Breast epithelium (tissue), 4 donors: ENCODE results near the gene KLF15. TPM values are rescaled to one million over a fixed set of nuclear protein-coding genes. Genes with fewer than 3 reads are reported as not detected.

ENCODE experiments used
- DNase-seq, 2 donors: peaks; one replicate each; pipeline ENCODE4 v3.0.0-alpha.2; 2019; ENCODE audit warnings: low spot score in 2 of 2
- H3K27ac ChIP-seq, 2 donors: fragments of 200-600 bp; sonication (generic) in 1 of 2; one replicate each; pipeline ENCODE4 v1.5.1; 2016 to 2019; ENCODE audit warnings: mild to moderate bottlenecking in 1 of 2
- H3K27me3 ChIP-seq, 2 donors: fragments of 200-600 bp; sonication (generic) in 1 of 2; one replicate each; pipeline versions ENCODE4 v1.5.1 to v1.6.0; 2017 to 2019; ENCODE audit warnings: control low read depth in 1 of 2, mild to moderate bottlenecking in 1 of 2
- H3K36me3 ChIP-seq: fragments of 200-600 bp; one replicate; pipeline ENCODE4 v1.5.1; 2019
- H3K4me1 ChIP-seq, 2 donors: fragments of 200-600 bp; sonication (generic); one replicate each; pipeline ENCODE4 v1.5.1; 2016 to 2019; ENCODE audit warnings: control low read depth in 1 of 2
- H3K4me3 ChIP-seq, 3 donors: fragments of 200-600 bp; sonication (generic); 1 replicate in 2 of 3; 2 replicates in 1 of 3; pipeline ENCODE4 v1.5.1; 2016 to 2019; ENCODE audit warnings: mild to moderate bottlenecking in 3 of 3, moderate library complexity in 2 of 3
- H3K9me3 ChIP-seq, 2 donors: fragments of 200-600 bp; sonication (generic) in 1 of 2; one replicate each; pipeline ENCODE4 v1.5.1; 2016 to 2019; ENCODE audit warnings: control low read depth in 1 of 2
- POLR2A ChIP-seq: fragments of 450-650 bp; IDR thresholded peaks from one replicate; pipeline ENCODE4 v1.6.1; 2016; ENCODE audit warnings: antibody characterized with exemption, mild to moderate bottlenecking, moderate library complexity
- POLR2AphosphoS5 ChIP-seq, 3 donors: sonication (generic); formaldehyde crosslinking; IDR thresholded peaks; one replicate each; pipeline ENCODE4 v1.6.1; 2017; ENCODE audit warnings: antibody characterized with exemption in 3 of 3
- intact Hi-C: fragments of 100-400 bp; cut with DNase I; formaldehyde crosslinking; loops from one replicate; pipeline ENCODE4 v1.15.1; 2023; ENCODE audit warnings: low total_unique reads
- total RNA-seq, 3 donors: library from RNA; depleted of rRNA; stranded (reverse); fragments of >200 nt; gene quantifications; one replicate each; pipeline ENCODE4 v1.1.0, GENCODE V29; 2016
- TF ChIP-seq, protein P1 (sequence below), 3 donors: fragments of 450-650 bp; IDR thresholded peaks; one replicate each; pipeline ENCODE4 v1.5.1; 2016 to 2017; ENCODE audit warnings: antibody characterized with exemption in 3 of 3, mild to moderate bottlenecking in 3 of 3, moderate library complexity in 3 of 3

KLF15 gene
- total RNA-seq, 3 donors from 2014 or later = 36.3 to 129 (median 44.2) TPM

DNA sequence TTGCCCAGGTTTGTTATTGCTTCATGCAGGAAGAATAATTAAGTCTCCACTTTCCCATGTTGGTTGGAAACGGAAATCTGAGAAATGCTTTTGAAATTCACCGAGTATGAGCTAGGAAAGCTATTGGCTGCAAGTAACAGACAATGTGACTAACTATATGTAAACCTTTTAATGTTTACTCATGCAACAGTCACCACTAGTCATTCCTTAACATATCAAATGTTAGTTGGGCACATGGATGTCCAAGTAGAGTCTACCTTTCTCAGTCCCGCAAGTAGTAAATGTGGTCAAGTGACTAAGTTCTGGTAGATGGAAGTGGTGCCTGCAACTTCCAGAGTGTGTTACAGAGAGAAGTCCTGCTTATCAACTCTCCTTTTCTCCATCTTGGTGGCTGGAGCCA is 52.5 kb downstream of the KLF15 start:
- Histone ChIP-seq H3K9me3 (peaks cover 0 to 11% of the 10 kb centered on the region in 2 donors), H3K36me3 (no peaks in the 10 kb centered on the region), H3K27ac (no peak overlapping the region), H3K4me3 (no peak overlapping the region), H3K27me3 (no peaks in the 10 kb centered on the region), H3K4me1 (no peaks in the 10 kb centered on the region)
- intact Hi-C loops = no loop called here
- TF ChIP-seq, protein P1, sequence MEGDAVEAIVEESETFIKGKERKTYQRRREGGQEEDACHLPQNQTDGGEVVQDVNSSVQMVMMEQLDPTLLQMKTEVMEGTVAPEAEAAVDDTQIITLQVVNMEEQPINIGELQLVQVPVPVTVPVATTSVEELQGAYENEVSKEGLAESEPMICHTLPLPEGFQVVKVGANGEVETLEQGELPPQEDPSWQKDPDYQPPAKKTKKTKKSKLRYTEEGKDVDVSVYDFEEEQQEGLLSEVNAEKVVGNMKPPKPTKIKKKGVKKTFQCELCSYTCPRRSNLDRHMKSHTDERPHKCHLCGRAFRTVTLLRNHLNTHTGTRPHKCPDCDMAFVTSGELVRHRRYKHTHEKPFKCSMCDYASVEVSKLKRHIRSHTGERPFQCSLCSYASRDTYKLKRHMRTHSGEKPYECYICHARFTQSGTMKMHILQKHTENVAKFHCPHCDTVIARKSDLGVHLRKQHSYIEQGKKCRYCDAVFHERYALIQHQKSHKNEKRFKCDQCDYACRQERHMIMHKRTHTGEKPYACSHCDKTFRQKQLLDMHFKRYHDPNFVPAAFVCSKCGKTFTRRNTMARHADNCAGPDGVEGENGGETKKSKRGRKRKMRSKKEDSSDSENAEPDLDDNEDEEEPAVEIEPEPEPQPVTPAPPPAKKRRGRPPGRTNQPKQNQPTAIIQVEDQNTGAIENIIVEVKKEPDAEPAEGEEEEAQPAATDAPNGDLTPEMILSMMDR (IDR thresholded peaks at IDR 0.05) = no peak
- TF ChIP-seq POLR2AphosphoS5 (IDR thresholded peaks at IDR 0.05) = no peak
- no peak for TF ChIP-seq POLR2A
- DNase-seq = no peak

DNA sequence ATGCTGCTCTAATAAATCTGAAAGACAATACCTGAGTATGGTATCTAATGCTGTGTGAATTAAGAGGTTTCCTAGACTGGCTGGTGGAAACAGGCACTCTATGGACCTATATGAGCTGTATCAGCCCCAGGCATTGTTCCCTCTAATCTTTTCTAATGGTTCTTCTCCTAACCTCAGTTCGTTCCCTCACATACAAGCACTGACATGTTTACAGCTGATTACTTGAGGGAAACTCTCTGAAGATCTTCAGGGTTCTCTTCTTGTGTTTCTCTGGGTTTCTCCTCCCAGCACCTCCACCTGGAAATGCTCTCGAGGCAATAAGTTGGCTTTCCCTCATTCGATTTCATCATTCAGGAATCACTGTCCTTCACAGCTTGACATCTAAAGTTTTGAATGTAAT is 52.9 kb downstream of the KLF15 start:
- Histone ChIP-seq H3K9me3 (peaks cover 0 to 11% of the 10 kb centered on the region in 2 donors), H3K36me3 (no peaks in the 10 kb centered on the region), H3K27ac (no peak overlapping the region), H3K4me3 (no peak overlapping the region), H3K4me1 (no peaks in the 10 kb centered on the region), H3K27me3 (no peaks in the 10 kb centered on the region)
- no peak for DNase-seq
- TF ChIP-seq POLR2AphosphoS5 (IDR thresholded peaks at IDR 0.05) (no peak), POLR2A (no peak)
- TF ChIP-seq, protein P1 (IDR thresholded peaks at IDR 0.05) = no peak
- intact Hi-C loops = no loop called here

DNA sequence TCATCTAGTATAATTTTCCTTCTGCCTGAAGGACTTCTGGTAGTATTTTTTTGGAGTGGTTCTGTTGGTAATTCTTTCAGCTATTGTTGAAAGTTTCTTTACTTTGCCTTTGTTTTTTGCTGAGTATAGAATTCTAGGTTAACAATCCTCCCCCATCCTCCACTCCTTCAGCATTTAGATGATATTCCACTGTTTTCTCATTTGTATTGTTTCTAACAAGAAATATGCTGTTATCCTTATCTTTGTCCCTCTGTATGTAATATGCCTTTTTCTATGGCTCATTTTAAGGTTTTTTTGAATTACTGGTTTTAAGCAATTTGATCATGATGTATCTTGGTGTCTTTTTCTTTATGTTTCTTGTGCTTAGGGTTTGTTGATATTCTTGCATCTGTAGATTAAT is 53.9 kb downstream of the KLF15 start:
- no peak for DNase-seq
- no peaks in the 10 kb centered on the region for H3K36me3 ChIP-seq
- H3K27ac ChIP-seq = no peak overlapping the region
- intact Hi-C loops = no loop called here
- TF ChIP-seq, protein P1 (IDR thresholded peaks at IDR 0.05) = no peak
- TF ChIP-seq POLR2AphosphoS5 (IDR thresholded peaks at IDR 0.05) (no peak), POLR2A (no peak)
- no peaks in the 10 kb centered on the region for H3K27me3 ChIP-seq
- no peaks in the 10 kb centered on the region for H3K4me1 ChIP-seq
- H3K9me3 ChIP-seq = peaks cover 0 to 11% of the 10 kb centered on the region in 2 donors
- H3K4me3 ChIP-seq = no peak overlapping the region

DNA sequence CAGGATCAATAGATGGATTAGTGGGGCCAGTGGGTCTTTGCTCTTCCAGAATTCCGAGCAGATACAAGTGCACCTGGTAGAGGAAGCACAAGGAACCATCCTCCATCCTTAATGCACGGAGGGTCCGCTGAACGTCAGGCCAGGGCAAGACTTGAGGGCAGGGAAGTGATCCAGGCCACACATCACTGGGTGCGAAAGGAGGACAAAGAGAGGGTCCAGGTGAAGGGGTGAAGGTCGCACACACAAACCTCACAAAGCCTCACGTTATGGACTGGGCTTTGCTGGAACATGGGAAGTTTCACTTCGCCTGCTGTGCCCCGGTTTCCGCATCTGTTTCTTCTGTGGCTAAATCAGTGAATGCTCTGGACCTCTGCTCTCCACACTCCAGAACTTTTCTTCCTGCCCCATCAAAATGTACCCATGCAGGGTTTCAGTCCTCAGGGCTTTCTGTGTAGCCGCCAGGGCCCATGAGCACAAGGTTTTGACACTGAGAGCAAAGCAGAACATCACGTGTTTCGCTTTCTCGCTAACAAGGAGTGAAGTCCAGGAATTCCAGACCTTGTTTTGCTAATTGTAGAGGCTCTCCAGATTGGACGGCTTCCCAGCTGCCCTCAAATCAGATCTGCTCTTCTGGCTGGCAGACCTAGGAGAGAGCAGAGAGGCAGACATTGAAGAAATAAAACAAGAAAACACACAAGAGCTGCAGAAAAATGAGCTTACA is 56.3 kb downstream of the KLF15 start:
- H3K27ac ChIP-seq = no peak overlapping the region

More for the DNA sequence above, 56.3 kb downstream of the KLF15 start:
- TF ChIP-seq, protein P1 (IDR thresholded peaks at IDR 0.05) = no peak
- no peak for TF ChIP-seq POLR2AphosphoS5 (IDR thresholded peaks at IDR 0.05)
- no peaks in the 10 kb centered on the region for H3K4me1 ChIP-seq
- intact Hi-C loops = no loop called here
- DNase-seq = no peak
- no peaks in the 10 kb centered on the region for H3K36me3 ChIP-seq
- H3K27me3 ChIP-seq = no peaks in the 10 kb centered on the region
- H3K9me3 ChIP-seq = peaks cover 0 to 11% of the 10 kb centered on the region in 2 donors
- no peak overlapping the region for H3K4me3 ChIP-seq
